MV-4-11 (cell line): ENCODE results near the gene TMEM80.
"Not testable (repeated sequence)": the region's sequence is repeated elsewhere in the genome, so short reads cannot be mapped to it uniquely, and the experiment has no call there.

Source experiments
- DNase-seq: peaks from one replicate; lab custom pipeline; 2025; lab: John Stamatoyannopoulos, UW

The TMEM80 gene

GRCh38 chr11:695538-696248 lies at the start of gene TMEM80:
TSS of gene TMEM80 (plus strand) at chr11:695816. CDS start at chr11:695828, 12 bp downstream.
- DNase-seq, result peak; percentile 93

GRCh38 chr11:646214-646613 lies 49.4 kb upstream of the TMEM80 start:
- no peak for DNase-seq

- not testable (repeated sequence) for DNase-seq
Observed at GRCh38 chr11:647672-648158, 47.9 kb upstream of the TMEM80 start.

- no peak for DNase-seq
Observed at GRCh38 chr11:650482-650881, 45.1 kb upstream of the TMEM80 start.

GRCh38 chr11:653136-653535 lies 42.5 kb upstream of the TMEM80 start:
- DNase-seq, result peak; percentile 68

GRCh38 chr11:653837-654236 lies 41.8 kb upstream of the TMEM80 start:
- DNase-seq, result no peak

GRCh38 chr11:654444-654843 lies 41.2 kb upstream of the TMEM80 start:
- not testable (repeated sequence) for DNase-seq

- DNase-seq, result no peak
Observed at GRCh38 chr11:655036-655726, 40.4 kb upstream of the TMEM80 start.

- no peak for DNase-seq
Observed at GRCh38 chr11:656426-656825, 39.2 kb upstream of the TMEM80 start.

GRCh38 chr11:656866-657265 lies 38.8 kb upstream of the TMEM80 start:
- no peak for DNase-seq

- no peak for DNase-seq
Observed at GRCh38 chr11:657691-658126, 37.9 kb upstream of the TMEM80 start.

- DNase-seq, result no peak
Observed at GRCh38 chr11:659532-660085, 36.0 kb upstream of the TMEM80 start.

- DNase-seq, result no peak
Observed at GRCh38 chr11:660281-660680, 35.3 kb upstream of the TMEM80 start.

GRCh38 chr11:660681-661444 lies 34.8 kb upstream of the TMEM80 start:
- no peak for DNase-seq

GRCh38 chr11:662689-663274 lies 32.8 kb upstream of the TMEM80 start:
- DNase-seq, result no peak

- no peak for DNase-seq
Observed at GRCh38 chr11:665062-665703, 30.4 kb upstream of the TMEM80 start.

GRCh38 chr11:665704-666281 lies 29.8 kb upstream of the TMEM80 start:
- DNase-seq, result no peak

GRCh38 chr11:673866-674265 lies 21.8 kb upstream of the TMEM80 start:
- no peak for DNase-seq

GRCh38 chr11:674406-674805 lies 21.2 kb upstream of the TMEM80 start:
- no peak for DNase-seq

GRCh38 chr11:678297-678696 lies 17.3 kb upstream of the TMEM80 start:
- DNase-seq, result no peak
